ENCODE results near the gene SAFB.
"Not testable (repeated sequence)": the region's sequence is repeated elsewhere in the genome, so short reads cannot be mapped to it uniquely, and the experiment has no call there.

The SAFB gene

GRCh38 chr19:5595129-5595528 lies 27.8 kb upstream of the SAFB start:
- no peak overlapping the region for H3K4me3 ChIP-seq (ENCODE audit: low read depth, low read length)
- TF ChIP-seq CTCF (IDR thresholded peaks at IDR 0.05; ENCODE audit: low read depth, low read length): no peak

GRCh38 chr19:5595745-5596144 lies 27.1 kb upstream of the SAFB start:
- no peak overlapping the region for H3K4me3 ChIP-seq (ENCODE audit: low read depth, low read length)
- no peak for TF ChIP-seq CTCF (IDR thresholded peaks at IDR 0.05; ENCODE audit: low read depth, low read length)

- TF ChIP-seq CTCF (IDR thresholded peaks at IDR 0.05; ENCODE audit: low read depth, low read length): no peak
- H3K4me3 ChIP-seq (ENCODE audit: low read depth, low read length): no peak overlapping the region
These were observed 22.1 kb upstream of the SAFB start for GRCh38 chr19:5600797-5601196.

- no peak for TF ChIP-seq CTCF (IDR thresholded peaks at IDR 0.05; ENCODE audit: low read depth, low read length)
- no peak overlapping the region for H3K4me3 ChIP-seq (ENCODE audit: low read depth, low read length)
These were observed 19.3 kb upstream of the SAFB start for GRCh38 chr19:5603626-5604025.

- TF ChIP-seq CTCF (IDR thresholded peaks at IDR 0.05; ENCODE audit: low read depth, low read length): no peak
- no peak overlapping the region for H3K4me3 ChIP-seq (ENCODE audit: low read depth, low read length)
These were observed 17.5 kb upstream of the SAFB start for GRCh38 chr19:5605362-5605761.

- TF ChIP-seq CTCF (IDR thresholded peaks at IDR 0.05; ENCODE audit: low read depth, low read length): no peak
- no peak overlapping the region for H3K4me3 ChIP-seq (ENCODE audit: low read depth, low read length)
These were observed 15.3 kb upstream of the SAFB start for GRCh38 chr19:5607318-5608275.

GRCh38 chr19:5608291-5608690 lies 14.6 kb upstream of the SAFB start:
- no peak overlapping the region for H3K4me3 ChIP-seq (ENCODE audit: low read depth, low read length)
- TF ChIP-seq CTCF (IDR thresholded peaks at IDR 0.05; ENCODE audit: low read depth, low read length): no peak

GRCh38 chr19:5608766-5609165 lies 14.1 kb upstream of the SAFB start:
- H3K4me3 ChIP-seq (ENCODE audit: low read depth, low read length): not testable (repeated sequence)

Data from WI38 (cell line).